CD4-positive, alpha-beta T cell (primary cell): Measurements from ENCODE around the gene AFDN. TPM values are rescaled to one million over a fixed set of nuclear protein-coding genes. Genes with fewer than 3 reads are reported as not detected.

Experiments used
- ATAC-seq: fragments of 200-7000 bp; cut with Tn5 transposase; one replicate; pipeline ENCODE4 v1.10.0; 2022; ENCODE audit warnings: mild to moderate bottlenecking; ENCODE audit not compliant: poor library complexity
- CTCF ChIA-PET: fragments of 350-600 bp; sonication (Branson Sonifier 250); formaldehyde crosslinking; loops from one replicate; lab custom pipeline; 2021; ENCODE audit warnings: antibody characterized with exemption, inconsistent platforms; lab: Charles Lee
- POLR2A ChIA-PET: fragments of 350-600 bp; sonication (Branson Sonifier 250); formaldehyde crosslinking; loops from one replicate; lab custom pipeline; 2021; ENCODE audit warnings: antibody characterized with exemption, inconsistent platforms; lab: Charles Lee
- DNase-seq, 14 experiments: peaks; one replicate each; pipeline ENCODE4 v3.0.0-alpha.2; 2013 to 2020; ENCODE audit warnings: mixed read lengths in 2 of 14
- H3K27ac ChIP-seq, 2 donors: one replicate each; pipeline versions ENCODE4 v1.5.1 to v1.7.0; 2013; ENCODE audit warnings: low read length in 2 of 2, low read depth in 1 of 2, mild to moderate bottlenecking in 1 of 2
- H3K27me3 ChIP-seq, 2 experiments: 1 replicate in 1 of 2; 2 replicates in 1 of 2; pipeline versions ENCODE4 v1.6.1 to v1.7.0; 2013; ENCODE audit warnings: low read length in 2 of 2, control low read depth in 1 of 2, mild to moderate bottlenecking in 1 of 2, moderate library complexity in 1 of 2; ENCODE audit not compliant: insufficient read depth in 2 of 2, control insufficient read depth in 1 of 2
- H3K36me3 ChIP-seq: one replicate; pipeline ENCODE4 v1.6.1; 2013; ENCODE audit warnings: low read length, control low read depth; ENCODE audit not compliant: insufficient read depth
- H3K4me1 ChIP-seq: one replicate; pipeline ENCODE4 v1.6.1; 2013; ENCODE audit warnings: low read length, control low read depth; ENCODE audit not compliant: insufficient read depth
- H3K4me3 ChIP-seq: one replicate; pipeline ENCODE4 v1.5.1; 2013; ENCODE audit warnings: mild to moderate bottlenecking, low read length, moderate library complexity
- H3K9me3 ChIP-seq, 2 experiments: 1 replicate in 1 of 2; 2 replicates in 1 of 2; pipeline versions ENCODE4 v1.6.1 to v1.7.0; 2013; ENCODE audit warnings: low read length in 2 of 2, mild to moderate bottlenecking in 2 of 2, control low read depth in 1 of 2, moderate library complexity in 1 of 2; ENCODE audit not compliant: control insufficient read depth in 1 of 2, insufficient read depth in 1 of 2
- H3K27ac Mint-ChIP-seq: one replicate; pipeline ENCODE4 v1.8.0; 2020; ENCODE audit warnings: mixed read lengths
- H3K27me3 Mint-ChIP-seq: one replicate; pipeline ENCODE4 v1.8.0; 2021; ENCODE audit warnings: mixed read lengths
- H3K36me3 Mint-ChIP-seq: one replicate; pipeline ENCODE4 v1.8.0; 2021; ENCODE audit warnings: low read depth, mixed read lengths
- H3K4me1 Mint-ChIP-seq: one replicate; pipeline ENCODE4 v1.8.0; 2021; ENCODE audit warnings: low read depth, mixed read lengths
- H3K4me3 Mint-ChIP-seq: one replicate; pipeline ENCODE4 v1.8.0; 2020; ENCODE audit warnings: mild to moderate bottlenecking, mixed read lengths
- H3K9me3 Mint-ChIP-seq: one replicate; pipeline ENCODE4 v1.8.0; 2020; ENCODE audit warnings: mixed read lengths
- CTCF ChIP-seq: fragments of 200-600 bp; IDR thresholded peaks from one replicate; pipeline ENCODE4 v1.8.0; 2022; ENCODE audit warnings: antibody characterized with exemption, mild to moderate bottlenecking
- intact Hi-C, 2 experiments: fragments of 100-400 bp; cut with DNase I in 1 of 2; cut with micrococcal nuclease in 1 of 2; formaldehyde crosslinking; loops; one replicate each; pipeline versions ENCODE4 v1.15.1 to v1.9.0; 2023 to 2025; cut with DNase I, micrococcal nuclease
- total RNA-seq, 174 experiments: library from RNA in 2 of 174; stranded (reverse) in 2 of 174; gene quantifications; one replicate each; pipeline ENCODE4 v1.2.3 and lab custom pipeline; 2021 to 2026

AFDN gene
- total RNA-seq, 2 experiments from 2014 or later: 9.1 to 10.2 TPM

- H3K36me3 Mint-ChIP-seq: no peaks in the 10 kb centered on the region
- peaks cover 81% of the 10 kb centered on the region for H3K27me3 Mint-ChIP-seq
- Histone ChIP-seq H3K4me3 (no peak overlapping the region), H3K27me3 (peaks cover 27 to 30% of the 10 kb centered on the region in 2 experiments), H3K36me3 (no peaks in the 10 kb centered on the region), H3K9me3 (peaks cover 0 to 11% of the 10 kb centered on the region in 2 experiments), H3K27ac (no peak overlapping the region), H3K4me1 (no peaks in the 10 kb centered on the region)
- intact Hi-C loops: no loop called here
- no peaks in the 10 kb centered on the region for H3K4me1 Mint-ChIP-seq
- DNase-seq: no peak
- no peak overlapping the region for H3K27ac Mint-ChIP-seq
- ChIA-PET POLR2A (no interaction called here), CTCF (no interaction called here)
- no peaks in the 10 kb centered on the region for H3K9me3 Mint-ChIP-seq
- TF ChIP-seq CTCF: no peak
- ATAC-seq: no peak
- no peak overlapping the region for H3K4me3 Mint-ChIP-seq
These were observed 24.4 kb upstream of the AFDN start for GRCh38 chr6:167802339-167802738.

- CTCF ChIA-PET: no interaction called here
- H3K9me3 ChIP-seq: peaks cover 0 to 11% of the 10 kb centered on the region in 2 experiments
- ATAC-seq: no peak
- Mint-ChIP-seq H3K4me3 (no peak overlapping the region), H3K27ac (no peak overlapping the region), H3K36me3 (no peaks in the 10 kb centered on the region), H3K27me3 (peaks cover 72% of the 10 kb centered on the region), H3K4me1 (no peaks in the 10 kb centered on the region), H3K9me3 (no peaks in the 10 kb centered on the region)
- H3K27ac ChIP-seq: no peak overlapping the region
- no peaks in the 10 kb centered on the region for H3K36me3 ChIP-seq
- no peak overlapping the region for H3K4me3 ChIP-seq
- no peaks in the 10 kb centered on the region for H3K4me1 ChIP-seq
- POLR2A ChIA-PET: no interaction called here
- no peak for TF ChIP-seq CTCF
- H3K27me3 ChIP-seq: peaks cover 18 to 25% of the 10 kb centered on the region in 2 experiments
- no peak for DNase-seq
- intact Hi-C loops: no loop called here
These were observed 22.9 kb upstream of the AFDN start for GRCh38 chr6:167803816-167804215.

GRCh38 chr6:167804281-167805013, 22.3 kb upstream of the AFDN start:
- H3K27ac ChIP-seq: no peak overlapping the region
- H3K9me3 Mint-ChIP-seq: no peaks in the 10 kb centered on the region
- no peaks in the 10 kb centered on the region for H3K36me3 ChIP-seq
- CTCF ChIA-PET: no interaction called here
- no peak overlapping the region for H3K4me3 Mint-ChIP-seq
- H3K4me1 Mint-ChIP-seq: no peaks in the 10 kb centered on the region
- TF ChIP-seq CTCF: no peak
- H3K27me3 ChIP-seq: peaks cover 15 to 24% of the 10 kb centered on the region in 2 experiments
- POLR2A ChIA-PET: no interaction called here
- intact Hi-C loops: no loop called here
- peaks cover 0 to 8% of the 10 kb centered on the region in 2 experiments for H3K9me3 ChIP-seq
- H3K27me3 Mint-ChIP-seq: peaks cover 69% of the 10 kb centered on the region
- DNase-seq: no peak
- ATAC-seq: no peak
- no peaks in the 10 kb centered on the region for H3K4me1 ChIP-seq
- no peaks in the 10 kb centered on the region for H3K36me3 Mint-ChIP-seq
- no peak overlapping the region for H3K27ac Mint-ChIP-seq
- H3K4me3 ChIP-seq: no peak overlapping the region
